ENCODE results near the gene ARHGAP27. TPM values are rescaled to one million over a fixed set of nuclear protein-coding genes. Genes with fewer than 3 reads are reported as not detected.
"Not testable (repeated sequence)": the region's sequence is repeated elsewhere in the genome, so short reads cannot be mapped to it uniquely, and the experiment has no call there.

The ARHGAP27 gene
- total RNA-seq, 1 donor from 2014 or later: 30.4 TPM

GRCh38 chr17:45449260-45449659 lies 16.6 kb upstream of the ARHGAP27 start:
- DNase-seq; ATAC-seq (ENCODE audit: poor library complexity); intact Hi-C loops (cut with DNase I): not testable (repeated sequence)

- DNase-seq; ATAC-seq (ENCODE audit: poor library complexity); intact Hi-C loops (cut with DNase I): not testable (repeated sequence)
Measured at GRCh38 chr17:45448483-45448882, 15.8 kb upstream of the ARHGAP27 start.

- DNase-seq; ATAC-seq (ENCODE audit: poor library complexity); intact Hi-C loops (cut with DNase I): not testable (repeated sequence)
Measured at GRCh38 chr17:45448066-45448465, 15.4 kb upstream of the ARHGAP27 start.

GRCh38 chr17:45447650-45448049 lies 15.0 kb upstream of the ARHGAP27 start:
- ATAC-seq (ENCODE audit: poor library complexity); intact Hi-C loops (cut with DNase I): not testable (repeated sequence)

GRCh38 chr17:45446872-45447625 lies 14.4 kb upstream of the ARHGAP27 start:
- intact Hi-C loops (cut with DNase I): not testable (repeated sequence)
- DNase-seq (peak; percentile 55), ATAC-seq (ENCODE audit: poor library complexity) (peak; percentile 63)

More at GRCh38 chr17:45447650-45448049, 15.0 kb upstream of the ARHGAP27 start:
- not testable (repeated sequence) for DNase-seq

- intact Hi-C loops (cut with DNase I); DNase-seq: not testable (repeated sequence)
- peak; percentile 74 for ATAC-seq (ENCODE audit: poor library complexity)
Measured at GRCh38 chr17:45445901-45446743, 13.5 kb upstream of the ARHGAP27 start.

GRCh38 chr17:45444856-45445820 lies 12.5 kb upstream of the ARHGAP27 start:
- DNase-seq; ATAC-seq (ENCODE audit: poor library complexity); intact Hi-C loops (cut with DNase I): not testable (repeated sequence)

- intact Hi-C loops (cut with DNase I); DNase-seq; ATAC-seq (ENCODE audit: poor library complexity): not testable (repeated sequence)
Measured at GRCh38 chr17:45444301-45444700, 11.6 kb upstream of the ARHGAP27 start.

- intact Hi-C loops (cut with DNase I); DNase-seq; ATAC-seq (ENCODE audit: poor library complexity): not testable (repeated sequence)
Measured at GRCh38 chr17:45443371-45444260, 10.9 kb upstream of the ARHGAP27 start.

- intact Hi-C loops (cut with DNase I): no loop called here
- no peak for ATAC-seq (ENCODE audit: poor library complexity)
- DNase-seq: no peak
Measured at GRCh38 chr17:45441526-45442310, 9.0 kb upstream of the ARHGAP27 start.

- ATAC-seq (ENCODE audit: poor library complexity); DNase-seq; intact Hi-C loops (cut with DNase I): not testable (repeated sequence)
Measured at GRCh38 chr17:45440839-45441515, 8.3 kb upstream of the ARHGAP27 start.

- intact Hi-C loops (cut with DNase I): no loop called here
- no peak for ATAC-seq (ENCODE audit: poor library complexity)
- DNase-seq: no peak
Measured at GRCh38 chr17:45440161-45440778, 7.6 kb upstream of the ARHGAP27 start.

- ATAC-seq (ENCODE audit: poor library complexity) (no peak), DNase-seq (no peak)
- intact Hi-C loops (cut with DNase I): no loop called here
Measured at GRCh38 chr17:45438931-45439610, 6.4 kb upstream of the ARHGAP27 start.

GRCh38 chr17:45437465-45438283 lies 5.0 kb upstream of the ARHGAP27 start:
- intact Hi-C loops (cut with DNase I): no loop called here
- ATAC-seq (ENCODE audit: poor library complexity): no peak

More at GRCh38 chr17:45437465-45438283, 5.0 kb upstream of the ARHGAP27 start:
- DNase-seq: no peak
